A673 (cell line): Measurements from ENCODE around the gene CNDP1. TPM values are rescaled to one million over a fixed set of nuclear protein-coding genes. Genes with fewer than 3 reads are reported as not detected.

Source experiments
- BruUV-seq: library from RNA; stranded (reverse); fragments of 400-500 nt; replicated peaks from 2 replicates; lab custom pipeline; 2021; lab: Mats Ljungman, UMichigan
- CTCF ChIA-PET: fragments of 300-600 bp; sonication (Branson Sonifier 250); formaldehyde crosslinking; loops from one replicate; lab custom pipeline; 2022; ENCODE audit warnings: antibody characterized with exemption; lab: Charles Lee
- POLR2A ChIA-PET: fragments of 300-600 bp; sonication (Branson Sonifier 250); formaldehyde crosslinking; loops from one replicate; lab custom pipeline; 2022; ENCODE audit warnings: antibody characterized with exemption; ENCODE audit not compliant: low non-redundant PET; lab: Charles Lee
- DNase-seq: peaks from one replicate; pipeline ENCODE4 v3.0.0-alpha.2; 2015; ENCODE audit warnings: low spot score
- H3K27ac ChIP-seq: fragments of 200-600 bp; sonication (generic); 2 replicates; pipeline ENCODE4 v1.5.1; 2016; ENCODE audit warnings: mixed run types, low read depth, mild to moderate bottlenecking, mixed read lengths, antibody characterized with exemption, low read length; ENCODE audit not compliant: poor library complexity, severe bottlenecking
- H3K27me3 ChIP-seq: fragments of 200-600 bp; sonication (generic); replicated peaks from 2 replicates; pipeline ENCODE4 v1.6.1; 2017; ENCODE audit warnings: mixed run types, low read depth, mild to moderate bottlenecking, mixed read lengths, antibody characterized with exemption, low read length; ENCODE audit not compliant: insufficient read depth, poor library complexity
- H3K36me3 ChIP-seq: fragments of 200-600 bp; sonication (generic); 2 replicates; pipeline ENCODE4 v1.6.1; 2016; ENCODE audit warnings: mixed run types, mild to moderate bottlenecking, mixed read lengths, antibody characterized with exemption, low read length; ENCODE audit not compliant: insufficient read depth, poor library complexity, severe bottlenecking
- H3K4me1 ChIP-seq: fragments of 200-600 bp; sonication (generic); 2 replicates; pipeline ENCODE4 v1.6.1; 2017; ENCODE audit warnings: mixed run types, mild to moderate bottlenecking, mixed read lengths, antibody characterized with exemption, low read length; ENCODE audit not compliant: insufficient read depth, poor library complexity, severe bottlenecking
- H3K4me3 ChIP-seq: fragments of 200-600 bp; sonication (generic); 2 replicates; pipeline ENCODE4 v1.5.1; 2016; ENCODE audit warnings: low read depth, mixed run types, mild to moderate bottlenecking, mixed read lengths, low read length; ENCODE audit not compliant: poor library complexity, severe bottlenecking
- H3K9me3 ChIP-seq: fragments of 200-600 bp; sonication (generic); 2 replicates; pipeline ENCODE4 v1.6.1; 2016; ENCODE audit warnings: mixed run types, low read depth, mild to moderate bottlenecking, mixed read lengths, antibody characterized with exemption, low read length; ENCODE audit not compliant: poor library complexity, severe bottlenecking
- EZH2 ChIP-seq: fragments of 200-600 bp; sonication (generic); IDR thresholded peaks from 2 replicates; pipeline ENCODE4 v1.6.1; 2017; ENCODE audit warnings: borderline replicate concordance, low read depth, mild to moderate bottlenecking, mixed read lengths, antibody characterized with exemption, low read length; ENCODE audit not compliant: poor library complexity, severe bottlenecking
- intact Hi-C: fragments of 100-400 bp; cut with micrococcal nuclease; formaldehyde crosslinking; loops from one replicate; pipeline ENCODE4 v1.10.0; 2022; ENCODE audit not compliant: unreplicated experiment
- total RNA-seq: library from RNA; stranded (reverse); gene quantifications from 2 replicates; pipeline ENCODE4 v1.2.3, GENCODE V29; 2021
- TF ChIP-seq, protein P1 (sequence below): fragments of 300-800, 200-600 bp; sonication (generic); conservative IDR thresholded peaks from 2 replicates; pipeline ENCODE4 v1.5.1; 2017; ENCODE audit warnings: low read depth, mild to moderate bottlenecking, antibody characterized with exemption, low read length, moderate library complexity, mixed read lengths

The CNDP1 gene
- total RNA-seq, 1 experiment from 2014 or later: not detected

GRCh38 chr18:74632856-74633255 is 98.6 kb downstream of the CNDP1 start:
- Histone ChIP-seq H3K36me3 (no peaks in the 10 kb centered on the region), H3K27ac (no peak overlapping the region), H3K4me3 (no peak overlapping the region), H3K9me3 (no peaks in the 10 kb centered on the region), H3K27me3 (no peaks in the 10 kb centered on the region), H3K4me1 (no peaks in the 10 kb centered on the region)
- TF ChIP-seq EZH2: no peak
- TF ChIP-seq, protein P1, sequence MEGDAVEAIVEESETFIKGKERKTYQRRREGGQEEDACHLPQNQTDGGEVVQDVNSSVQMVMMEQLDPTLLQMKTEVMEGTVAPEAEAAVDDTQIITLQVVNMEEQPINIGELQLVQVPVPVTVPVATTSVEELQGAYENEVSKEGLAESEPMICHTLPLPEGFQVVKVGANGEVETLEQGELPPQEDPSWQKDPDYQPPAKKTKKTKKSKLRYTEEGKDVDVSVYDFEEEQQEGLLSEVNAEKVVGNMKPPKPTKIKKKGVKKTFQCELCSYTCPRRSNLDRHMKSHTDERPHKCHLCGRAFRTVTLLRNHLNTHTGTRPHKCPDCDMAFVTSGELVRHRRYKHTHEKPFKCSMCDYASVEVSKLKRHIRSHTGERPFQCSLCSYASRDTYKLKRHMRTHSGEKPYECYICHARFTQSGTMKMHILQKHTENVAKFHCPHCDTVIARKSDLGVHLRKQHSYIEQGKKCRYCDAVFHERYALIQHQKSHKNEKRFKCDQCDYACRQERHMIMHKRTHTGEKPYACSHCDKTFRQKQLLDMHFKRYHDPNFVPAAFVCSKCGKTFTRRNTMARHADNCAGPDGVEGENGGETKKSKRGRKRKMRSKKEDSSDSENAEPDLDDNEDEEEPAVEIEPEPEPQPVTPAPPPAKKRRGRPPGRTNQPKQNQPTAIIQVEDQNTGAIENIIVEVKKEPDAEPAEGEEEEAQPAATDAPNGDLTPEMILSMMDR: no peak
- POLR2A ChIA-PET: no interaction called here
- CTCF ChIA-PET: no interaction called here
- BruUV-seq: no TSS peak
- DNase-seq: no peak
- intact Hi-C loops: no loop called here

DNA sequence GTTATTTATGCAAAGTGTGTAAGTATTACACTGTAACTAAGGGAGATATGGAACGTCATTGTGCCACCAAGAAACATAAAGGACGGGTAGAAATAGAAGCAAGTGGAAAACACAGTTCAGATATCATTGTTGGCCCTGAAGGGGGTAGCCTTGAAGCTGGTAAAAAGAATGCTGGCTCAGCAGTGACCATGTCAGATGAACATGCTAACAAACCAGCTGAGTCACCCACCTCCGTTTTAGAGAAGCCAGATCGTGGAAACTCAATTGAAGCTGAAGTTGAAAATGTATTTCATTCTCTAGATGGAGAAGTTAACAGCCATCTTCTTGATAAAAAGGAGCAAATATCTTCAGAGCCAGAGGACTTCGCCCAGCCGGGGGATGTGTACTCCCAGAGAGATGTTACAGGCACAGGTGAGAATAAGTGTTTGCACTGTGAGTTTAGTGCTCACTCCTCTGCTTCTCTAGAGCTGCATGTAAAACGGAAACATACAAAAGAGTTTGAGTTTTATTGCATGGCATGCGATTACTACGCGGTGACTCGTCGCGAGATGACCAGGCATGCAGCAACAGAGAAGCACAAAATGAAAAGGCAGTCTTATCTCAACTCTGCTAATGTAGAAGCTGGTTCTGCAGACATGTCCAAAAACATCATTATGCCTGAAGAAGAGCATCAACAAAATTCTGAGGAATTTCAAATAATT is 99.5 kb downstream of the CNDP1 start:
- POLR2A ChIA-PET: no interaction called here
- TF ChIP-seq, protein P1: no peak
- no peak for TF ChIP-seq EZH2
- CTCF ChIA-PET: no interaction called here
- no peak overlapping the region for H3K27ac ChIP-seq
- no peaks in the 10 kb centered on the region for H3K27me3 ChIP-seq
- no peaks in the 10 kb centered on the region for H3K4me1 ChIP-seq
- no peaks in the 10 kb centered on the region for H3K9me3 ChIP-seq
- DNase-seq: no peak
- no peak overlapping the region for H3K4me3 ChIP-seq
- no peaks in the 10 kb centered on the region for H3K36me3 ChIP-seq
- intact Hi-C loops: no loop called here
- BruUV-seq: no TSS peak

- Histone ChIP-seq H3K36me3 (no peaks in the 10 kb centered on the region), H3K4me1 (no peaks in the 10 kb centered on the region), H3K27ac (no peak overlapping the region), H3K9me3 (no peaks in the 10 kb centered on the region), H3K4me3 (no peak overlapping the region), H3K27me3 (no peaks in the 10 kb centered on the region)
- ChIA-PET POLR2A (no interaction called here), CTCF (no interaction called here)
- intact Hi-C loops: no loop called here
- TF ChIP-seq EZH2: no peak
- TF ChIP-seq, protein P1: no peak
- no peak for DNase-seq
- BruUV-seq: no TSS peak
These were observed 101.1 kb downstream of the CNDP1 start for GRCh38 chr18:74635224-74635975.

Other genes with a start within 250 kb of the CNDP1 start
- gene CYB5A, start 242.5 kb upstream of the CNDP1 start, total RNA-seq: 38.7 and 39.2 TPM in 2 replicates
- not detected in 2 replicates for gene C18orf63, start 218.7 kb upstream of the CNDP1 start, total RNA-seq
- gene DIPK1C, start 77.2 kb upstream of the CNDP1 start, total RNA-seq: not detected in 2 replicates
- gene CNDP2, start 38.1 kb upstream of the CNDP1 start, total RNA-seq: 75.3 and 89.4 TPM in 2 replicates
- gene ZNF407, start 63.4 kb downstream of the CNDP1 start, total RNA-seq: 13.4 and 15.9 TPM in 2 replicates